NCI-H1105 (cell line): ENCODE data around the gene PABPN1L.
"Not testable (repeated sequence)": the region's sequence is repeated elsewhere in the genome, so short reads cannot be mapped to it uniquely, and the experiment has no call there.

Experiments
- DNase-seq: peaks from one replicate; lab custom pipeline; 2025; lab: John Stamatoyannopoulos, UW

The PABPN1L gene

DNA sequence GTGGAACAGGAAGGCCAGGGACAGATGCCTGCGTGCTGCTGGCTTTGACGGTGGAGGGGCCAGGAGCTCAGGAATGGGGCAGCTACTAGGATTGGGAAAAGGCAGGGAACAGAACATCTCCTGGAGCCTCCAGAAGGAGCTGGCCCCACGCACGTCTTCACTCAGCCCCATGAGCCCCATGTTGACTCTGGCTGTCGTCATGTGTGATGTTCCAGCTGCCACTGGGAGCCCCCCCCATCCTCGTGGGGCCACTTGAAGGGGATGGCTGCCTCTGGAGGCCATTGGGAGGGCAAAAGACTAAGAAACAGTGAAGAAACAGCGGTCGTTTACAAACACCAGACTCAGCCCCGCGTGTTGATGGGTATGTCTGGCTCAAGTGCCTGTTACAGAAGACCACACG lies 36.2 kb downstream of the PABPN1L start:
- DNase-seq = no peak

DNA sequence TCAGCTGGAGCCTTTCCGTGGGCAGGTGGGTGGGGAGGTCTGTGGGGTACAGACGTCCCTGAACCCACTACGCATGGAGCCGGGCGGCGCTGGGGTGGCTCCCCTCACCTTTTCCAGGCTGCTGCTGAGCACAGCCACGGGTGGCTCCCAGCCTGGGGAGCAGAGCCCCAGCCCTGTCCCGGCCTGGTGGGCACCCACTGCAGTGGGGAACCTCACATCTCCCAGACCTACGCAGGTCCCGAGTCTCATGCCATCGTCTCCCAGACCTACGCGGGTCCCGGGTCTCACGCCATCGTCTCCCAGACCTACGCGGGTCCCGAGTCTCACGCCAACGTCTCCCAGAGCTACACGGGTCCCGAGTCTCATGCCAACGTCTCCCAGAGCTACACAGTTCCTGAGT lies 37.7 kb downstream of the PABPN1L start:
- no peak for DNase-seq

DNA sequence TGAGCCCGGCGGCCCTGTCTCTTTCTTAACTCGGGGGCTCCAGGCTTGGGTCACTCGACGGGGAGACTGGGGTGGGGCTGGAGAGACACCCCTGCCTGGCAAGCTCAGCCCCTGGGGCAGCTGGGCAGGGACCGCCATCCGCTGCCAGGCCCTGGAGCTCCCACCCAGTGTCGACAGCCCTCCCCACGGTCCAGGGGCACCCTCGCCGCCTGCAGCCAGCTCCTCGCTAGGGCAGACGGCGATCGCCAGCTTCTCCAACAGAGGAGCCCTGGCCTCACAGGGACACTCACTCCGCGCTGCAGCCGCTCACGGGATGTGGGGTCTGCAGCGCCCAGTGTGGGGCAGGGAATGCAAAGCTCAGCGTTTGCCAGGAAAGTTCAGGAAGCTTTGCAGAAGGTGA lies 38.7 kb downstream of the PABPN1L start:
- DNase-seq = no peak

DNA sequence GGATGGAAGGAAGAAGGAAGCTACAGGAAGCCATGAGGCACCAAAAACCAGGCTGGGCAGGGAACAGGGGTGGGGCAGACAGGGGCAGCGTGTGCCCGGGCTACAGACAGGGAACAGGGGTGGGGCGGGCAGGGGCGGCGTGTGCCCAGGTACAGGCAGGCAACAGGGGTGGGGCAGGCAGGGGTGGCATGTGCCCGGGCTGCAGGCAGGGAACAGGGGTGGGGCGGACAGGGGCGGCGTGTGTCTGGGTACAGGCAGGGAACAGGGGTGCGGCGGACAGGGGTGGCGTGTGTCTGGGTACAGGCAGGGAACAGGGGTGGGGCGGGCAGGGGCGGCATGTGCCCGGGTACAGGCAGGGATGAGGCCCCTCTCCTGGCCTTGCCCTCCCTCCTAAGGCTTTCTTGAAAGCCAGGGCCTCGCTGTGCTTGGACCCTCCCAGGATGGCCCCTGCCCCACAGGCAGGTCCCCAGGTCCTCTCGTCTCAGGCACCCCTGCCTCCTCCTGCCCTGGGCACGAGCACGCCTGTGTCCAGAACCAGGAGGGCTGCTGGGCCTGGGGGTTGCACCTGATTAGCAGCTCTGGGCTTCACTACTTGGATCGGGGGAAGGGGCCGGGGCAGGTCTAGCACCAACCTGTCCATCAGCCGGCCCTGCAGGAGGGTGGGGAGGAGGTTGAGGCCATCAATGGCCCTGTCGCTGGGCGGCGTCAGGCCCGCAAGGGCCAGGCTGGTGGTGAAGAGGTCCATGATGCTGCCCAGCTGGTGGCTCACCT lies 40.2 kb downstream of the PABPN1L start:
- DNase-seq = no peak

DNA sequence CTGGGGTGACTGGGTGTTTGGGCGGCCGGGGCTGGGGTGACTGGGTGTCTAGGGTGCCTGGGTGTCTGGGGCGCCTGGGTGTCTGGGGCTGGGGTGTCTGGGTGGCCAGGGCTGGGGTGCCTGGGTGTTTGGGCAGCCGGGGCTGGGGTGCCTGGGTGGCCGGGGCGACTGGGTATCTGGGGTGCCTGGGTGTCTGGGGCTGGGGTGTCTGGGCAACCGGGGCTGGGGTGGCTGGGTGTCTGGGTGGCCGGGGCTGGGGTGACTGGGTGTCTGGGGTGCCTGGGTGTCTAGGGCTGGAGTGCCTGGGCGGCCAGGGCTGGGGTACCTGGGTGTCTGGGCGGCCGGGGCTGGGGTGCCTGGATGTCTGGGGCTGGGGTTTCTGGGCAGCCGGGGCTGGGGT lies 41.3 kb downstream of the PABPN1L start:
- no peak for DNase-seq

DNA sequence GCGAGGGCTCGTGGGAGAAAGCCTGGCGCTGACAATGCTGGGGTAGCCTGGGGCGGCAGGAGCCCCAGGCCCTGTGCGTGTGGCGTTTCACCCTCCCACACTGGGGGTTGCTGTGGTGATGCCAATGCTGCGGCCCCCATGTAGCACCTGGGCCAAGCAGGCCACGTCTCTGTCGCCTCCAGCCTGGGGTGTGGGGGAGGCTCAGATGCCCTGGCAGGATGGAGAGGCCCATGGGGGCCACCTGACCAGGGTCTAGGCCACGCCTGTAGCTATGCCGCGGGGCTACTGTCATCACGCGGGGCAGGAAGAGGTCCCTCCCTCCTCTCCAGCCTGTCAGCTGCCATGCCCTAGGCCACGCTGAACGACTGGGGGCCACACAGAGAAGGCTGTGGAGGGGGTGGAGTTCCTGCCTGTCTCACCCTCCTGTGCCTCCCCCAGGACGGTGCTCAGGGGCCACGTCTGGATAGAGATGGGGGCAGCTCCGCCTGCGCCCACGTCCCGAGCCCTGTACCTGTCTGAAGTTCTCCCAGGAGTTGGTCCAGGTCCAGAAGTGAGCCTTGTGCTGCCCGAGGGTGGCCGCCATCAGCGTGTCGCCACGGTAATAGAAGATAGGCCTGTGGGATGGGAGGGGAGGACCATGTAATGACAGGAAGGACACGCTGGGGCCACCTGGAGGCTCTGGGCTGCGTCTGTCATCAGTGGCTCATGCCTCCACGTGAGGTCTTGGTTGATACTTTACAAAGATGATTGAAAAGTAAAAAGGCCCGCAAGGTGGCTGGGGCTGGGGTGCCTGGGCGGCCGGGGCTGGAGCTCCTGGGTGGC lies 42.0 kb downstream of the PABPN1L start:
- no peak for DNase-seq

DNA sequence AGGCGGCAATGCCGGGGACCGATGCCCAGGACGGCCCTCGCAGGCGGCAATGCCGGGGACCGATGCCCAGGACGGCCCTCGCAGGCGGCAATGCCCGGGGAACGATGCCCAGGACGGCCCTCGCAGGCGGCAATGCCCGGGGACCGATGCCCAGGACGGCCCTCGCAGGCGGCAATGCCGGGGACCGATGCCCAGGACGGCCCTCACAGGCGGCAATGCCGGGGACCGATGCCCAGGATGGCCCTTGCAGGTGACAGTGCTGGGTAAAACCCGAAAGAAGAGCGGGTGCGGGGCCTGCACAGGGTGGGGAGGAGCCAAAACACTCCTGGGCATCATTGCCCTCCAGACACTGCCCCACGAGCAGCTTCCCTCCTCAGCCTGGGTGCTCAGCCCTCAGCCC lies 42.8 kb downstream of the PABPN1L start:
- not testable (repeated sequence) for DNase-seq

DNA sequence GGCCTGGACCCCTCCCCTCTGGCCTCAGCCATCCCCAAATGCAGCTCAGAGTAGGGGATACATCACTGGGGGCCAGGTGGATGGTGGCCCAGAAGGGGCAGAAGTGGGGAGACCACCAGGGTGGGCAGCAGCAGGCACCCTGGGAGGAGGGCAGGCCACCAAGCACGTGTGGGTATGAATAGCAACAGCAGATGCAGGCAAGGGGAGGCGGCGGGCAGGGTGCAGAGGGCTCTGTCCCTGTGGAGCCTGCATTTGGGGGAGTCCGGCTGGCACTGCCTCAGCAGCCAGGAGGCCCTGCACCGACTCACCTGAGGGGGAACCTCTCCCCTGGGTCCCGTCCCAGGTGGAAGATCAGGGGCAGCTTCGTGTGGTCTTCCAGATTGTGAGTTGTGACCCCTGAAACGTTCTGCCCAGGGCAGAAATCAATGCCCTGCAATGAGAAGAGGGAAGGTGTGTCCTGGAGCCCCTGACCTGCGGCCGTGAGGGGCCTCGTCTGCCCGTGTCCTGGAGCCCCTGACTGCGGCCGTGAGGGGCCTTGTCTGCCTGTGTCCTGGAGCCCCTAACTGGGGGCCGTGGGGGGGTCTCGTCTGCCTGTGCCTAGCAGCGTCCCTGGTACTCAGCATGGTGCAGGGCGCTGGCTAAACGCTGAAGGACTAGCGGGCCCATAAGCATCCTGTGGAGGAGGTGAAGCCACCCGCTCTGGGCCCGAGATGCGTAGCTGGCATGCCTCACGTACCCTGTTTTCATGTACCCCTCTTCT lies 44.0 kb downstream of the PABPN1L start:
- no peak for DNase-seq

DNA sequence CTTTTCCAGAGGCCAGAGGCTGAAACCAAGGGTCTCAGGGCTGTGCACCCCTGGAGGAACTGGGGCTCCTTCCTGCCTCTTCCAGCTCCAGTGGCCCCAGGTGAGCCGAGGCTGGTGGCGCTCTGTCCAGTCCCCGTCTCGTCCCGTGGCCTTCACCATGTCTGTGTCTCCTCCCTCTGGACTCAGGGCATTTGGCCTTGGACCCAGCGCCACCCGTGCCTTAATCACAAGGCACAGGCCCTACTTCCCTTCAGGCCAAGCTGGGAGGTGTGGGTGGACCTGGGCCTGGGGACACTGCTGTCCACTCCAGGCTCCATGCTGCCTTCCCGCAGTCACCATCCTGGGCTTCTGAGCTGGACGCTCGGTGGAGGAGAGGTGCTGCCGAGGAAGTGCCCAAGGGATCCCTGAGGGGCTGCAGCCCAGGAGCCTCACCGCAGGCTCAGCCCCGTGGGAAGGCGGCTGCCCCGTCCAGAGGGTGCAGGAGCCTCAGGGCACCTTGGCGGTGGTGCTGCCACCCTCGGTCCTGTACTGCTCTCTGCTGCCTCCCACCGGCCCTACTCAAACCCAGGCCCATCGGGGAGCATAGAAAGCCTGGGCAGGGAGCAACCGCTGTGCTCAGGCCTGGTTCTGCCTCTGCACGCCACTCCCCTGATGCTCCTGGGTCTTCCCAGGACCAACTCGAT lies 45.2 kb downstream of the PABPN1L start:
- no peak for DNase-seq

DNA sequence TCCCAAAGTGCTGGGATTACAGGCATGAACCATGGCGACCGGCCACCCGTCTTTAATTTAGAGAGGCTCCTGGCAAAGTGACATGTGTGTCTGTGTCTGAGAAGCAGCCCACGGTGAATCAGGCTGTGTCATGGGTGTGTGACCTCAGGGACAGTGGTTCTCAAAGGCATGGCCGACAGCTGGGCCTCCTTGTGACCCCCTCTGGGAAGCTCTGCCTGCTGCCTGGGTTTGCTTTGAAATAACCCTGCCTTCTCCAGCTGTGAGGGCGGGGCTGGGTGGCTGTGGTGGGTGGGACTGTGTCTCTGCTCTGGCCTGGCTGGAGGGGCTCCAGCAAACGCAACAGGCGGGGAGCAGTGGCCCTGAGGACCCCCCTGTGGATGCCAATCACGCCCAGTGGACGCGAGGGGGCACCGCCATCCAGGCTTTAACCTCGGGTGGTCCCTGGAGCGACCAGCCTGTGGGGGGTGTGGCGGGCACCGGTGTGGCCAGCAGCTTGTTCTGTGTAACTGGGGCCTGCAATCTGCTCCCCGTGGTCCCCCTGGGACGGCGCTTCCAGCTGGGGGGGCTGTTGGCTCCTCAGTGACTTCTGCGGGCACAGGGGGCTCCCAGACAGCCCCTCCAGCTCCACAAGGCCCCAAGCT lies 46.0 kb downstream of the PABPN1L start:
- DNase-seq = no peak

DNA sequence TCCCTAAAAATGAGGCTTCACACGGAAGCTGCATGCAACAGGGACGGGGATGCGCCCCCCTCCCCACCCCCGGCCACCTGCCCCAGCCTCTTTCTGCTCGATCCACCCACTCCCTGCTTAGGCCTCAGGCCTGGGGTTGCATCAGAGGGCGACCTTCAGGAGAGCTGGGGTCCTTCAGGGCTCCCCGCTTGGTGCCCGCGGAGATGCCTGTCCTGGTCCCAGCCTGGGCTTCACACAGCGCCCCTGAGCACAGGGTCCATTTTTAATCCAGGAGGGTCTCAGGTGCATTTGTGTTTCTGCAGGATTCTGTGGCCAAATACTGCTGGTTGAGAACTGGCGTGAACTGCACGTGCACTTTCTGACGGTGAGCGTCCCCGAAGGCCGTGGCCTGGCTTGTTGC lies 47.3 kb downstream of the PABPN1L start:
- no peak for DNase-seq

DNA sequence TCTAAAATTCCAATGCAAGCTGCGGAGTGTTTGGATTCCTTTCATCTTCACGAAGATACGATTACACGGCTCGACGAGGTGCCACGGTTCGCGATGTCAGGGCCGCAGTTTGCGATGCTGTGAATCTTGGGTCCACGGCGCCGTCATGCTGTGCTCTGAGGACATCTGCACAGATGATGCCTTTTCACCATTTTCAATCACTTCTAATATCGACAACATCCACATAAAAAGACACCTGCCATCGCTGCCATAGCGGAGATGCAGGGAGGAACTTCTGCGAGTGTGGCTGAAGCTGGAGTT lies 47.9 kb downstream of the PABPN1L start:
- no peak for DNase-seq

DNA sequence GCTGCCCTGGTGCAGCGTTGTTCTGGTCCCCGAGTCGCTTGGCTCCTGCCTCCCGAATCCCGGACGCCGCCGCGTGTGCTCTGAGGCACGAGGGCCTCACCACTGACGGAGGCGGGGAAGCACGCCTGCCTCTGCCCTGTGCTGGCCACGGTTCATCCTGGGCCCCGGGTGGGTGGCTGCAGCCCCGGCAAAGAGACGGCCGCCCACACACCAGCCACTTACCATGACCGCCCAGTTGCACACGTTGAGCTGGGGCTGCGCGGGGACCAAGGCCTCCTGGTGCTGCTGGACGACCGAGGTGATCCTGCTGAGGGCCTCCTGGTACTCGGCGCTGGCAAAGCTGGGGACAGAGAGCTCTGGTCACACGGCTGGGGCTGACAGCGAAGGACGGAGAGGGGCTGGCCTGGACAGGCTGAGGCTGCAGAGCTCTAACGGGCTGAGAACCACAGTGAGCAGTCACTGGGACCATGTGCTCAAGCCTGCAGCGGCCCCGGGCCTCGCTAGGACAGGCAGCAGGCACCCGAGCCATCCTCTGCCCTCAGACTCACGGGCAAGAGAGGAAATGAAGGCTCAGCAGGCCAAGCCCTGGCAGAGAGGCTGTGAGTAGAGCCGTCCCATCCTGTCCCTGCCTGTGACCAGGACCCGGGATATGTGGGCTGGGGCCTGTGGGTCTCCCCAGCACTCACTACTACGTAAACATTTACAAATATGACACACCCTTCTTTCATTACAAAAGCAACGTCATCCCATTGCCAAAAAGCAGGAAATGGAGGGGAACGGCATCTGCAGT lies 48.5 kb downstream of the PABPN1L start:
- no peak for DNase-seq

DNA sequence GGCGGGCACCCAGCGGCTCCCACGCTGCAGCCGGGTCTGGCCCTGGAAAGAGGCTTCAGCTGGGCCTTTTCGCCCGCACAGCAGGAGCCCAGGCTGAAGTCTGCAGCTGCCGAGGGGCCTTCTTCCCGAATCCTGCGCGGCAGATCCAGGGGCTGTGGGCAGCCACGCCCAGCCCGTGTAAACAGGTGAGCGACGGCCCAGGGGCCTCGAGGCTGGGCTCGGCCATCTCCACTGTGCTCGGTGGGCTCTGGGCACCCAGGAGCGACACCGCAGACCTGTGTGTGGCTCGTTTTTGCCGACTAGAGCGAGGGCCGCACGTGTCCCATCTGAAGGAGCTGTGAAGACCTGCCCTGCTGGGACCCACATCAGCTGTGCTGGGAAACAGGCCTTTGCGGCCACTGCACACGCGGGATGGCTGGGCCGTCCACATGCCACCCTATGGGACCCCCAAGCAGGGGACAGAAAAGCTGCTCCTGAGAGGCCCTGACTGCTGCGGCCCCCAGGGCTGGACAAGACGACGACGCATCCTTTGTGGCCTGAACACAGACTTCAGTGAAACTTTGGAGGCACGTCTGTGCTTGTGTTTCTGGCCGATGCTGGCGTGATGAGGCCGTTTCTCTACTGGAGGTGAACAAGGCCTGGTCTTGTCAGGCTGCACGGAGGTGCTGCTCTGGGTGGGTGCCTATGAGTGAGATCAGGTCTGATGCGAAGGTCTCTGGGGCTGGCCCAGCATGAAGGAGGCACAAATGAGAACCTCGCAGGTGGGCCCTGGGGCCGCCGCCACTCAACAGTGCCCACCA lies 49.5 kb downstream of the PABPN1L start:
- DNase-seq = no peak

DNA sequence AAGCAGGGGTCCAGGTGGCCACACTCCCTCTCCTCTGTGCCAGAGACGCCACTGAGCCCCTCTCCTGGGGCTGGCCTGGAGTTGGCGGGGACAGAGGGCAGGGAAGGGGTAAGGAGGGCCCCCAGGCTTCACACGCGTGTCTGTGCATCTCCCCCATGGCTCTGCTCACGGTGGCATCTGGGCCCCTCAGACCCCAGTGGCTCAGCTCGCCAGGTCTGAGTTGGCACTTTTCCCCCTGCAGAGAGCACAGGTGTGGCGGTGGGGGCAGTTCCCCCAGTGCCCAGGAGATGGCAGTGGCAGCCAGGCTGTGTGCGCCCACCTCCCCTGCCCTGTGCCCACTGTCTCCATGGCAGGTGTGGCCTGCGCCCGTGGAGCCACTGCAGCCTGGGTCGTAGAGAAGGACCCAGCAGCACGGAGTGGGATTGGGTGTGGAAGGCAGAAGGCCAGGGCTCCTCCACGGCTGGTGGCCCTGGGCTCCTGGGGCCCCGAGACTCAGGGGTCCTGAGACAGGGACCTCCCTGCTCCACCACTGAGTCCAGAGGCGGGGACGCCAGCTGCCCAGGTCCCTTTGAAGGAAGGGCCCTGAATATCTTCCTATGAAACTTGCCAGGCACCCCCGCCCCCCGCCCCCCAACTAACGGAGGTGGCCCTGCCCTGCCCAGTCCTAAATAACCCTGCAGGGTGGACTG lies 50.4 kb downstream of the PABPN1L start:
- DNase-seq = no peak

DNA sequence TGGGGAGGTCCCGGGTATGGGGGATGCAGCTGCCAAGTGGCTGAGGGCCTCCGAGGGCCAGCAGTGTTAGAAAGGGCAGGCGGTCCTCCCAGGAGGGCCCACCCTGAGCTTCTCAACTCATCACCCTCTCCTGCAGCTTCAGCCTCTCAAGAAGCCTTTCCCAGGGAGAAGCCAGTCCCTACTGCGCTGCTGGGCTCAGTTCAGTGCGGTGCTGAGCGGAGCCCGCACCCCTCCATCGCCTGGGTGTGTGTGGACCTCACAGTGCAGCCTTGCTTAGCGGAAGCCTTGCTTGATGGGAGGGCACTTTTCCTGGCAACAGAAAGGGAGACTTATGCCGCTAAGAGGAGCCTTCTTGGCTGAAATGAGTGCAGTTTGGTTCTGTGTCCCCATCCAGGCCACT lies 51.2 kb downstream of the PABPN1L start:
- no peak for DNase-seq

DNA sequence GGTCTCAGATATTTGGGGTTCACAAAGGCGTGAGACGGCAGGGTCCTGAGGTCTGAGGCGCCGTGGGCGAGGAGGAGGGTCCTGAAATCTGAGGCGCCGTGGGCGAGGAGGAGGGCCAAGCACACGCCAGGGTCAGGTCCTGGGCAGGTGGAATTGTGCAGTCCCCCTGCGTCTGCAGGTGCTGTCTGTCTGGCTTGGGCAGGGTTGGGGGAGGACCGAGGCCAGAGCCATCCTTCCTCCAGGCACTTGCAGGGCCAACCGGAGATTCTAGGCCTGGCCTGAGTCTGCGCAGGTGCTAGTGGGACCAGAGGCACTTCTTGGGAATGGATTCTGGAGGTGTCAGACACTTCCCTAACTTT lies 52.3 kb downstream of the PABPN1L start:
- no peak for DNase-seq
